ENCODE results near the gene CCNL1. TPM values are rescaled to one million over a fixed set of nuclear protein-coding genes. Genes with fewer than 3 reads are reported as not detected.

The CCNL1 gene
- total and polyA plus RNA-seq, 2 of the 8 experiments (the other 6 are each of a cell fraction or from before 2014, with no cell fraction given): 64.5 to 68.6 TPM

DNA sequence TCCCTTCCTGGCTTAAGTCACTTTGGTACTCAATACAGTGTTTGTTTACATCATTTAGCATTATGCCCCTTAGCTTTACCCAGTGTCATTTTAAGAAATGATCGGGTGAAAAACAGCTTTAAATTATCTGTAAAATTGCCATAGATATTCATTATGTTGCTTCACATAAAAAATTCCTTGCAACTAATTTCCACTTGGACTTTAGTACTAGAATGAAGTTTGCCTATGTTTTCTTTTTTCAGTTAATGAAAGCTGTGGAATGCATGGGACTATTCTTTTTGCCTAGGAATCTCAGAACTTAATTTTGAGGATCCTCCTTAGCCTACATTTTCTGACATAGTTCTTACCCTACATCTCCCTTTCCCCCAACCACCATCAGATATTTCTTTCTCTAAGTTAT, 38.4 kb downstream of the CCNL1 start (continued):
- TF ChIP-seq, protein P1, sequence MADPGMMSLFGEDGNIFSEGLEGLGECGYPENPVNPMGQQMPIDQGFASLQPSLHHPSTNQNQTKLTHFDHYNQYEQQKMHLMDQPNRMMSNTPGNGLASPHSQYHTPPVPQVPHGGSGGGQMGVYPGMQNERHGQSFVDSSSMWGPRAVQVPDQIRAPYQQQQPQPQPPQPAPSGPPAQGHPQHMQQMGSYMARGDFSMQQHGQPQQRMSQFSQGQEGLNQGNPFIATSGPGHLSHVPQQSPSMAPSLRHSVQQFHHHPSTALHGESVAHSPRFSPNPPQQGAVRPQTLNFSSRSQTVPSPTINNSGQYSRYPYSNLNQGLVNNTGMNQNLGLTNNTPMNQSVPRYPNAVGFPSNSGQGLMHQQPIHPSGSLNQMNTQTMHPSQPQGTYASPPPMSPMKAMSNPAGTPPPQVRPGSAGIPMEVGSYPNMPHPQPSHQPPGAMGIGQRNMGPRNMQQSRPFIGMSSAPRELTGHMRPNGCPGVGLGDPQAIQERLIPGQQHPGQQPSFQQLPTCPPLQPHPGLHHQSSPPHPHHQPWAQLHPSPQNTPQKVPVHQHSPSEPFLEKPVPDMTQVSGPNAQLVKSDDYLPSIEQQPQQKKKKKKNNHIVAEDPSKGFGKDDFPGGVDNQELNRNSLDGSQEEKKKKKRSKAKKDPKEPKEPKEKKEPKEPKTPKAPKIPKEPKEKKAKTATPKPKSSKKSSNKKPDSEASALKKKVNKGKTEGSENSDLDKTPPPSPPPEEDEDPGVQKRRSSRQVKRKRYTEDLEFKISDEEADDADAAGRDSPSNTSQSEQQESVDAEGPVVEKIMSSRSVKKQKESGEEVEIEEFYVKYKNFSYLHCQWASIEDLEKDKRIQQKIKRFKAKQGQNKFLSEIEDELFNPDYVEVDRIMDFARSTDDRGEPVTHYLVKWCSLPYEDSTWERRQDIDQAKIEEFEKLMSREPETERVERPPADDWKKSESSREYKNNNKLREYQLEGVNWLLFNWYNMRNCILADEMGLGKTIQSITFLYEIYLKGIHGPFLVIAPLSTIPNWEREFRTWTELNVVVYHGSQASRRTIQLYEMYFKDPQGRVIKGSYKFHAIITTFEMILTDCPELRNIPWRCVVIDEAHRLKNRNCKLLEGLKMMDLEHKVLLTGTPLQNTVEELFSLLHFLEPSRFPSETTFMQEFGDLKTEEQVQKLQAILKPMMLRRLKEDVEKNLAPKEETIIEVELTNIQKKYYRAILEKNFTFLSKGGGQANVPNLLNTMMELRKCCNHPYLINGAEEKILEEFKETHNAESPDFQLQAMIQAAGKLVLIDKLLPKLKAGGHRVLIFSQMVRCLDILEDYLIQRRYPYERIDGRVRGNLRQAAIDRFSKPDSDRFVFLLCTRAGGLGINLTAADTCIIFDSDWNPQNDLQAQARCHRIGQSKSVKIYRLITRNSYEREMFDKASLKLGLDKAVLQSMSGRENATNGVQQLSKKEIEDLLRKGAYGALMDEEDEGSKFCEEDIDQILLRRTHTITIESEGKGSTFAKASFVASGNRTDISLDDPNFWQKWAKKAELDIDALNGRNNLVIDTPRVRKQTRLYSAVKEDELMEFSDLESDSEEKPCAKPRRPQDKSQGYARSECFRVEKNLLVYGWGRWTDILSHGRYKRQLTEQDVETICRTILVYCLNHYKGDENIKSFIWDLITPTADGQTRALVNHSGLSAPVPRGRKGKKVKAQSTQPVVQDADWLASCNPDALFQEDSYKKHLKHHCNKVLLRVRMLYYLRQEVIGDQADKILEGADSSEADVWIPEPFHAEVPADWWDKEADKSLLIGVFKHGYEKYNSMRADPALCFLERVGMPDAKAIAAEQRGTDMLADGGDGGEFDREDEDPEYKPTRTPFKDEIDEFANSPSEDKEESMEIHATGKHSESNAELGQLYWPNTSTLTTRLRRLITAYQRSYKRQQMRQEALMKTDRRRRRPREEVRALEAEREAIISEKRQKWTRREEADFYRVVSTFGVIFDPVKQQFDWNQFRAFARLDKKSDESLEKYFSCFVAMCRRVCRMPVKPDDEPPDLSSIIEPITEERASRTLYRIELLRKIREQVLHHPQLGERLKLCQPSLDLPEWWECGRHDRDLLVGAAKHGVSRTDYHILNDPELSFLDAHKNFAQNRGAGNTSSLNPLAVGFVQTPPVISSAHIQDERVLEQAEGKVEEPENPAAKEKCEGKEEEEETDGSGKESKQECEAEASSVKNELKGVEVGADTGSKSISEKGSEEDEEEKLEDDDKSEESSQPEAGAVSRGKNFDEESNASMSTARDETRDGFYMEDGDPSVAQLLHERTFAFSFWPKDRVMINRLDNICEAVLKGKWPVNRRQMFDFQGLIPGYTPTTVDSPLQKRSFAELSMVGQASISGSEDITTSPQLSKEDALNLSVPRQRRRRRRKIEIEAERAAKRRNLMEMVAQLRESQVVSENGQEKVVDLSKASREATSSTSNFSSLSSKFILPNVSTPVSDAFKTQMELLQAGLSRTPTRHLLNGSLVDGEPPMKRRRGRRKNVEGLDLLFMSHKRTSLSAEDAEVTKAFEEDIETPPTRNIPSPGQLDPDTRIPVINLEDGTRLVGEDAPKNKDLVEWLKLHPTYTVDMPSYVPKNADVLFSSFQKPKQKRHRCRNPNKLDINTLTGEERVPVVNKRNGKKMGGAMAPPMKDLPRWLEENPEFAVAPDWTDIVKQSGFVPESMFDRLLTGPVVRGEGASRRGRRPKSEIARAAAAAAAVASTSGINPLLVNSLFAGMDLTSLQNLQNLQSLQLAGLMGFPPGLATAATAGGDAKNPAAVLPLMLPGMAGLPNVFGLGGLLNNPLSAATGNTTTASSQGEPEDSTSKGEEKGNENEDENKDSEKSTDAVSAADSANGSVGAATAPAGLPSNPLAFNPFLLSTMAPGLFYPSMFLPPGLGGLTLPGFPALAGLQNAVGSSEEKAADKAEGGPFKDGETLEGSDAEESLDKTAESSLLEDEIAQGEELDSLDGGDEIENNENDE (IDR thresholded peaks at IDR 0.05; ENCODE audit: insufficient replicate concordance, low read length): no peak
- no peak for TF ChIP-seq CHD2 (IDR thresholded peaks at IDR 0.05; ENCODE audit: low read length)
- no peak for TF ChIP-seq CTBP2 (IDR thresholded peaks at IDR 0.05; ENCODE audit: borderline replicate concordance, insufficient read depth, insufficient read length, low read length)
- no peak for TF ChIP-seq KDM4A (IDR thresholded peaks at IDR 0.05; ENCODE audit: low read depth, low read length, severe bottlenecking)
- TF ChIP-seq, protein P2, sequence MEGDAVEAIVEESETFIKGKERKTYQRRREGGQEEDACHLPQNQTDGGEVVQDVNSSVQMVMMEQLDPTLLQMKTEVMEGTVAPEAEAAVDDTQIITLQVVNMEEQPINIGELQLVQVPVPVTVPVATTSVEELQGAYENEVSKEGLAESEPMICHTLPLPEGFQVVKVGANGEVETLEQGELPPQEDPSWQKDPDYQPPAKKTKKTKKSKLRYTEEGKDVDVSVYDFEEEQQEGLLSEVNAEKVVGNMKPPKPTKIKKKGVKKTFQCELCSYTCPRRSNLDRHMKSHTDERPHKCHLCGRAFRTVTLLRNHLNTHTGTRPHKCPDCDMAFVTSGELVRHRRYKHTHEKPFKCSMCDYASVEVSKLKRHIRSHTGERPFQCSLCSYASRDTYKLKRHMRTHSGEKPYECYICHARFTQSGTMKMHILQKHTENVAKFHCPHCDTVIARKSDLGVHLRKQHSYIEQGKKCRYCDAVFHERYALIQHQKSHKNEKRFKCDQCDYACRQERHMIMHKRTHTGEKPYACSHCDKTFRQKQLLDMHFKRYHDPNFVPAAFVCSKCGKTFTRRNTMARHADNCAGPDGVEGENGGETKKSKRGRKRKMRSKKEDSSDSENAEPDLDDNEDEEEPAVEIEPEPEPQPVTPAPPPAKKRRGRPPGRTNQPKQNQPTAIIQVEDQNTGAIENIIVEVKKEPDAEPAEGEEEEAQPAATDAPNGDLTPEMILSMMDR (IDR thresholded peaks at IDR 0.05; ENCODE audit: control extremely low read depth in 1 of 3, insufficient read depth in 1 of 3, low read depth in 1 of 3, low read length in 3 of 3): no peak
- TF ChIP-seq, protein P3, sequence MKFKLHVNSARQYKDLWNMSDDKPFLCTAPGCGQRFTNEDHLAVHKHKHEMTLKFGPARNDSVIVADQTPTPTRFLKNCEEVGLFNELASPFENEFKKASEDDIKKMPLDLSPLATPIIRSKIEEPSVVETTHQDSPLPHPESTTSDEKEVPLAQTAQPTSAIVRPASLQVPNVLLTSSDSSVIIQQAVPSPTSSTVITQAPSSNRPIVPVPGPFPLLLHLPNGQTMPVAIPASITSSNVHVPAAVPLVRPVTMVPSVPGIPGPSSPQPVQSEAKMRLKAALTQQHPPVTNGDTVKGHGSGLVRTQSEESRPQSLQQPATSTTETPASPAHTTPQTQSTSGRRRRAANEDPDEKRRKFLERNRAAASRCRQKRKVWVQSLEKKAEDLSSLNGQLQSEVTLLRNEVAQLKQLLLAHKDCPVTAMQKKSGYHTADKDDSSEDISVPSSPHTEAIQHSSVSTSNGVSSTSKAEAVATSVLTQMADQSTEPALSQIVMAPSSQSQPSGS (IDR thresholded peaks at IDR 0.05; ENCODE audit: low read length): no peak
